Testis (tissue), 2 donors: ENCODE measurements around the gene LRRTM4.

Experiments used
- CTCF ChIP-seq, 3 experiments: fragments of 450-650 bp in 2 of 3; fragments of 200-600 bp in 1 of 3; sonication (generic) in 1 of 3; IDR thresholded peaks; one replicate each; pipeline ENCODE4 v1.5.1; 2016 to 2019; ENCODE audit warnings: antibody characterized with exemption in 3 of 3, mild to moderate bottlenecking in 2 of 3, moderate library complexity in 1 of 3
- POLR2A ChIP-seq: fragments of 450-650 bp; IDR thresholded peaks from one replicate; pipeline ENCODE4 v1.6.1; 2017; ENCODE audit warnings: antibody characterized with exemption, mild to moderate bottlenecking, moderate library complexity

- no peak for TF ChIP-seq POLR2A
- no peak for TF ChIP-seq CTCF (IDR thresholded peaks at IDR 0.05)
Observed at GRCh38 chr2:76895469-76895868, 626.7 kb downstream of the LRRTM4 start.
